GM18508 (cell line): ENCODE data around the gene CIBAR2.
"Not testable (repeated sequence)": the region's sequence is repeated elsewhere in the genome, so short reads cannot be mapped to it uniquely, and the experiment has no call there.

Experiments used
- ATAC-seq: cut with Tn5 transposase; IDR thresholded peaks from one replicate; pipeline ENCODE4 v1.9.1; 2021; ENCODE audit warnings: moderate number of reproducible peaks; ENCODE audit not compliant: insufficient read depth, unreplicated experiment

Gene CIBAR2

GRCh38 chr16:85129876-85130704 lies 17.8 kb upstream of the CIBAR2 start:
- no peak for ATAC-seq

- no peak for ATAC-seq
These were observed 16.0 kb upstream of the CIBAR2 start for GRCh38 chr16:85128079-85128837.

DNA sequence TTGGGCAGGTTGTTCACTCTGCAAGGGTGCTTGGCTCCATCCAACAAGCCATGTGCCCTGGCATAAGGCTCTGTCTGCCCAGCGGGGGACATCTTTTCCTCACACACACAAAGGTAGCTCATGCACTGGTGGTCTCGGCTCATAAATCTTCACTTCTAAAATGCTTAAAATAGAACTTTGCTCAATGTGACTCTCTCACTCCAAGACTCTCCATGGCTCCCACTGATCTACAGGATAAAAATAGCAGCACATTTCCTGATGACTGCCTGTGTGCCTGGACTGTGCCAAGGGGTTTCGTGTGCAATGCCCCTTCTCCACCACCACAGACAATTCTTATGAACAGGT lies 15.1 kb upstream of the CIBAR2 start:
- no peak for ATAC-seq

DNA sequence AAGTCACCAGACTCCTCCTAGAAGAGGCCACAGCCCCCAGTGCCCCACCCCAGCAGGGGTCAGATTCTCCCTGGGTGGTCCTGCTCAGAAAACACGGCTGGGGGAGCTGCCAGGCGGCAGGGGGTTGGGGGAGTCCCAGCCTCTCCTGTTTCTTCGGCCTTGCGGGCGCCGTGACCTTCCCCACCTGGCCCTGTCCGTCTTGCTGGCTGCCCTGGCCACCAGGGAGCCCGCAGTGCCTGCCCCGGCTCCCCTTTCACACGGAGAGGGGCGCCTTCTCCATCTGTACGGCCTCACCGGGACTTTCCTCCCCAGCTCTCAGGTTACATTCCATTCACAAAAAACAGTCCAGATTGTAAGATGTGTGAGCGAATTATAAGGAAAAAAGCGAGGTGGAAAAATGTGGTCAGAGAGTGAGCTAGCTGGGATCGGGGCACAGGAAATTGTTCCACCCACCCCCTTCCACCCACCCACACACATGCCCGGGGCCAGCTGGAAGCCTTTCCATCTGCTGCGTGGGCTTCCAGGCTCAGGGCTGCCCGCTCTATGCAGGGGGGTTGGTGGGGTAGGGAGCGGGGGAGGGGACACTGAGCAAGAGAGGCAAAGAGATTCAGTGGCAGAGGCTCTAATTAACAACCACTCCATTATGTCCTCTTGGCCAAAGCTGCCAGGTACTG lies 14.6 kb upstream of the CIBAR2 start:
- ATAC-seq: no peak

DNA sequence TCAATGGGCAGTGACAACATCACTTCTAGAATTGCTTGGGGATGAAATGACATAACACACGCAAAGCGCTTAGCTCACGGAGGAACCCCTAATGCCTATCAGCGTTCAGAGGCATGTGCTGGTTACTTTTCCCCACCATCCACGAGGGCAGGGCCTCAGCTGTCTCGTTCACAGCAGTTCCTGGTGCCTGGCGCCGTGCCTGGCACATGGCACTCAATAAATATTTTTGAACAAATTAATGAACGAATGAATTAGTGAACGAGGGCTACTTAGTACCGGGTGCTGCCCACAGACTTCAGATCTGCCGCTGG lies 14.1 kb upstream of the CIBAR2 start:
- no peak for ATAC-seq

- no peak for ATAC-seq
These were observed 13.5 kb upstream of the CIBAR2 start for GRCh38 chr16:85125570-85126393.

DNA sequence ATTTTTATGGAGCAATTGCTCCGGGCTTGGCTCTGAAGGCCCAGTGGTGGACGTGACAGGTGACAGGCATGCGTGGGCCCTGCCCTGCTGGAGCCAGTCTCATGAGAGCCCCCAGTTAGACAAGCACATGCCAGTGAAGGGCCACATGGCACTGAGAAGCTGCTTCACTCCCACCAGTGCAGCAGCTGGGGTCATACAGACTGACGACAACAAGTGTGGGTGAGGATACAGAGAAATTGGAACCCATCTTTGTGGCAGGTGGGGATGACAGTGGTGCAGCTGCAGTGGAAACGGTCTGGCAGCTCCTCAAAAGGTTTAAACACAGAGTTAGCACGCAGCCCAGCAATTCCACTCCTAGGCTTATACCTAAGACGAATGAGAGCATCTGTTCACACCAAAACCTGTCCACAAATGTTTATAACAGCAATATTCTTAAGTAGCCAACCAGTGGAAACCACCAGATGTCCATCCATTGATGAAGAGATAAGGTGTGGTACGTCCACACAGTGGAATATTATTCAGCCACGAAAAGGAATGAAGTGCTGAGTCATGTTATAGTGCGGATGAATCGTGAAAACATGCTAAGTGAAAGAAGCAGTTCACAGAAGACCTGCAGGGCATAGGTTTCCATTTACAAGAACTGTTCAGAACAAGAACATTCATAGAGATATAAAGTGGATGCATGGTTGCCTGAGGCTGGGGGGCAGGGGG lies 12.5 kb upstream of the CIBAR2 start:
- no peak for ATAC-seq

DNA sequence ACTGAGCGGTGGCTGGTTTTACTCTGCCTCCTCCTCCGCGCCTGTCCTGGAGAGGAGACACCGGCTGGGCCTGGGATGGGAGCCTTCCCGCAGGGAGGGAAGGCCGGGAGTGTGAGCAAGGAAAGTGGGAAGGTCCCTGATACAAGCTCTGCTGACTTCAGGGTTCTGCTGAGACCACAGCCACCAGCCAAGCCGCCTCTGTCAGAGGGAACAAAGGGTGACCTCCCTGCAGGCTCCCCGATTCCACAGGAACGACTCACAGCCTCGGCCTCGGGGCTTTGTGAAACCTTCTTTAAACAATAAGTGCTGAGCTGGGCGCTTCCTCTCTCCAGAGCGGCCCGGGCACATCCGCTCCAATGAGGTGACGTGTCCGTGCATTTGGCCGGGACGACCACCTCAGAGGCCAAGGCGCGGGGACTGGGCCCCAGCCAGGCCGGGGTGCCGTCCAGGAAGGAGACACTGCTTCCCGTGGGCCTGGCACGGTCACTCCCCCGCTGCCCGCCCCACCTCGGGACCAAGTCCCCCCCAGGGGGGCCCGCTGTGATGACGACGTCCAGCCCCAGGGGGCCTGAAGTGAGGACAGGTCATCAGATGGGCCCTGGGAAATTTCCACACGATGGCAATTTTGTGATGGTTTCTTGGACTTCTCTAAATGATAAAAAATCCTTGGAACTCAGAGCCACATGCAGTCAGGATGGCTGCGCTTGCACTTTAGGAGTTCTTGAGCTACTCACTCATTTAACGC lies 11.8 kb upstream of the CIBAR2 start:
- no peak for ATAC-seq

GRCh38 chr16:85123441-85123840 lies 11.2 kb upstream of the CIBAR2 start:
- not testable (repeated sequence) for ATAC-seq

- no peak for ATAC-seq
These were observed 7.7 kb upstream of the CIBAR2 start for GRCh38 chr16:85120006-85120340.

DNA sequence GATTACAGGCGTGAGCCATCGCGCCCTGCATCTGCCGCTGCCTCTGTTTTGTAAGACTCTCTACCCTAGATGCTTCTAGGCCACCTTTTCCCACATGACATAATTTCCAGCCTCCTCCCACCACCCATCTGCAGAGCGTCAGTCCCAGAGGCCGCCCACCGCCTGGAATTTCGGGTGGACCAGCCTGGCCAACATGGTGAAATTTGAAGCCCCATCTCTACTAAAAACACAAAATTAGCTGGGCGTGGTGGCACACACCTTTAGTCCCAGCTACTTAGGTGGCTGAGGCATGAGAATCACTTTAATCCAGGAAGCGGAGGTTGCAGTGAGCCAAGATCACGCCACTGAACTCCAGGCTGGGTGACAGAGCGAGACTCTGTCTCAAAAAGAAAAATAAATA lies 5.1 kb upstream of the CIBAR2 start:
- no peak for ATAC-seq

GRCh38 chr16:85114909-85115567 lies 2.8 kb upstream of the CIBAR2 start:
- no peak for ATAC-seq

- no peak for ATAC-seq
These were observed 1.6 kb upstream of the CIBAR2 start for GRCh38 chr16:85113913-85114312.

DNA sequence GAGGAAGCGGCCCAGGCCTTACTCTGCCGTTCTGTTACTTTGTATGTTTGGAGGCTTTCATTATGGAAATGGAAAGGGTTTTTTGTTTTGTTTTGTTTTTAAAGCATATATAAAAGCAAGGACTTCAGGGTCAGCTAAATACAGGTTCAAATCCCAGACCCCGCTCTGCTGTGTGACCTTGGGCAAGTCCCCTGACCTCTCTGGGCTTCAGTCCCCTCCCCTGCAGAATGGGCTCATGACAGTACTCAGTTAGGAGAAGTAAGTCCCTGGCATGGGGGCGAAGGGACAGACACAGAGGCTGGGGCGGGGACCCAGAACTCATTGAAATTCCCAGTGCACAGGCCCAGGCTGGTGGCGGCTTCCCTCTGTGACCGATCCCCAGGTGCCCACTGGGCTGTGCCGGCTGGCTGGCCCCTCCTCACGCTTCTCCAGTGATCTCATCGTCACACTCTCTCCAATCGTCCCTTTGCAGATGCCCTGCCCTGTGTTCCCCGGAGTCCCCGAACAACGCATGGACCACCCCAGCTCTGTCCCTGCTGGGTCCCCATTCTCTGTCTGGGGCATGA lies 979 bp upstream of the CIBAR2 start:
- ATAC-seq: no peak

GRCh38 chr16:85111184-85111583 lies 1.1 kb downstream of the CIBAR2 start:
- ATAC-seq: no peak

DNA sequence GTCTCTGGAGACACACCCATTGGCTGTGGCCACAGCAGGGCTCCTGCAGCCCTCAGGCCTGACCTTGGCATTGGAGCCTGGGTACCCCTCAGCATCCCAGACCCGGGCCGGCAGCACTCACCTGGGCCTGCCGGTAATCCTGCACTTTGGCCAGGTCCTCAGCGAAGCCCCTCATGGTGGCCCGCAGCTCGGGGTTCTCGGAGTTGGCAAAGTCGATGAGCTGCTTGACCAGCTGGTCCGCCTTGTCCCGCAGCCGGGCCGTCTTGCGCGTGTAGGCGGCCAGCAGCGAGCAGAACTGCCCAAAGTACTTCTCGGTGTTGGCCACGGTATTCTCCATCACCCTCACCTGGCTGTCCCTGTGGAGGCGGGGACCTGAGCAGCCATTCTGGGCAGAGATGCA lies 2.2 kb downstream of the CIBAR2 start:
- no peak for ATAC-seq

- ATAC-seq: no peak
These were observed 4.7 kb downstream of the CIBAR2 start for GRCh38 chr16:85107532-85107931.

GRCh38 chr16:85107083-85107482 lies 5.2 kb downstream of the CIBAR2 start:
- no peak for ATAC-seq

GRCh38 chr16:85105475-85105874 lies 6.8 kb downstream of the CIBAR2 start:
- no peak for ATAC-seq
